CD4-positive, alpha-beta T cell (primary cell): ENCODE results near the gene PTGES3L. TPM values are rescaled to one million over a fixed set of nuclear protein-coding genes. Genes with fewer than 3 reads are reported as not detected.

Source experiments
- ATAC-seq: fragments of 200-7000 bp; cut with Tn5 transposase; one replicate; pipeline ENCODE4 v1.10.0; 2022; ENCODE audit warnings: mild to moderate bottlenecking; ENCODE audit not compliant: poor library complexity
- CTCF ChIA-PET: fragments of 350-600 bp; sonication (Branson Sonifier 250); formaldehyde crosslinking; loops from one replicate; lab custom pipeline; 2021; ENCODE audit warnings: antibody characterized with exemption, inconsistent platforms; lab: Charles Lee
- POLR2A ChIA-PET: fragments of 350-600 bp; sonication (Branson Sonifier 250); formaldehyde crosslinking; loops from one replicate; lab custom pipeline; 2021; ENCODE audit warnings: antibody characterized with exemption, inconsistent platforms; lab: Charles Lee
- DNase-seq, 14 experiments: peaks; one replicate each; pipeline ENCODE4 v3.0.0-alpha.2; 2013 to 2020; ENCODE audit warnings: mixed read lengths in 2 of 14
- H3K27ac ChIP-seq, 2 donors: one replicate each; pipeline versions ENCODE4 v1.5.1 to v1.7.0; 2013; ENCODE audit warnings: low read length in 2 of 2, low read depth in 1 of 2, mild to moderate bottlenecking in 1 of 2
- H3K27me3 ChIP-seq, 2 experiments: 1 replicate in 1 of 2; 2 replicates in 1 of 2; pipeline versions ENCODE4 v1.6.1 to v1.7.0; 2013; ENCODE audit warnings: low read length in 2 of 2, control low read depth in 1 of 2, mild to moderate bottlenecking in 1 of 2, moderate library complexity in 1 of 2; ENCODE audit not compliant: insufficient read depth in 2 of 2, control insufficient read depth in 1 of 2
- H3K36me3 ChIP-seq: one replicate; pipeline ENCODE4 v1.6.1; 2013; ENCODE audit warnings: low read length, control low read depth; ENCODE audit not compliant: insufficient read depth
- H3K4me1 ChIP-seq: one replicate; pipeline ENCODE4 v1.6.1; 2013; ENCODE audit warnings: low read length, control low read depth; ENCODE audit not compliant: insufficient read depth
- H3K4me3 ChIP-seq: one replicate; pipeline ENCODE4 v1.5.1; 2013; ENCODE audit warnings: mild to moderate bottlenecking, low read length, moderate library complexity
- H3K9me3 ChIP-seq, 2 experiments: 1 replicate in 1 of 2; 2 replicates in 1 of 2; pipeline versions ENCODE4 v1.6.1 to v1.7.0; 2013; ENCODE audit warnings: low read length in 2 of 2, mild to moderate bottlenecking in 2 of 2, control low read depth in 1 of 2, moderate library complexity in 1 of 2; ENCODE audit not compliant: control insufficient read depth in 1 of 2, insufficient read depth in 1 of 2
- H3K27ac Mint-ChIP-seq: one replicate; pipeline ENCODE4 v1.8.0; 2020; ENCODE audit warnings: mixed read lengths
- H3K27me3 Mint-ChIP-seq: one replicate; pipeline ENCODE4 v1.8.0; 2021; ENCODE audit warnings: mixed read lengths
- H3K36me3 Mint-ChIP-seq: one replicate; pipeline ENCODE4 v1.8.0; 2021; ENCODE audit warnings: low read depth, mixed read lengths
- H3K4me1 Mint-ChIP-seq: one replicate; pipeline ENCODE4 v1.8.0; 2021; ENCODE audit warnings: low read depth, mixed read lengths
- H3K4me3 Mint-ChIP-seq: one replicate; pipeline ENCODE4 v1.8.0; 2020; ENCODE audit warnings: mild to moderate bottlenecking, mixed read lengths
- H3K9me3 Mint-ChIP-seq: one replicate; pipeline ENCODE4 v1.8.0; 2020; ENCODE audit warnings: mixed read lengths
- intact Hi-C, 2 experiments: fragments of 100-400 bp; cut with DNase I in 1 of 2; cut with micrococcal nuclease in 1 of 2; formaldehyde crosslinking; loops; one replicate each; pipeline versions ENCODE4 v1.15.1 to v1.9.0; 2023 to 2025; cut with DNase I, micrococcal nuclease
- total RNA-seq, 174 experiments: library from RNA in 2 of 174; stranded (reverse) in 2 of 174; gene quantifications; one replicate each; pipeline ENCODE4 v1.2.3 and lab custom pipeline; 2021 to 2026
- TF ChIP-seq, protein P1 (sequence below): fragments of 200-600 bp; IDR thresholded peaks from one replicate; pipeline ENCODE4 v1.8.0; 2022; ENCODE audit warnings: antibody characterized with exemption, mild to moderate bottlenecking

Gene PTGES3L
- total RNA-seq, 2 experiments from 2014 or later: 0.20 TPM; not detected in 1

DNA sequence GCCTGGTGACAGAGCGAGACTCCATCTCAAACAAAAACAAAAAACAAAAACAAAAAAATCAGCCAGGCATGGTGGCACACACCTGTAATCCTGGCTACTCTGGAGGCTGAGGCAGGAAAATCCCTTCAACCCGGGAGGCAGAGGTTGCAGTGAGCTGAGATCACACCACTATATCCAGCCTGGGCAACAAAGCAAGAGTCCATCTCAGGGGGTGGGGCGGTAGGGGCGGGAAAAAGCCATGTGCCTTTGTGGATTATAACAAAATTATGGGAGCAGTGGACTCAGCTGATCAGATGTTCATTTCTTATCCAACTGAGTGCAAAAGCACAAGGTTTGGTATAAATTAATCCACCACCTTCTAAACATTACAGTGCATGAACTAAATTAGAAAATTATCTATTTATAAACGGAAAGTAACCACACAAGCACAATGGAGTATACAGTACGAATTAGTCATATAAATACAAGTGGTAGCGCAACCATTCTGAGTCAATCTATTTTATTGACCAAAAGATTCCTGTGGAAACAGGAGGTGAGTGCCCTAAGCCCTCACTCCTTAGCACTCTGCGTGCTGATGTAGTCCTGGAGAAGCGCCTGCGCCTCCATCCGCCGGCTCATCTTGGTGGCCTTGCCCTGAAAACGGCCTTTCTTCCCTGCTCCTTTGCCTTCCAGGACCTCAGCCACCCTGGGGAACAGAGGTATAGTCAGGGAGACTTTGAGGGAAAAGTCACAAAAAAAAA lies 29.7 kb downstream of the PTGES3L start:
- Mint-ChIP-seq H3K9me3 (no peaks in the 10 kb centered on the region), H3K4me3 (no peak overlapping the region), H3K4me1 (no peaks in the 10 kb centered on the region), H3K36me3 (peaks cover 60% of the 10 kb centered on the region), H3K27me3 (no peaks in the 10 kb centered on the region), H3K27ac (no peak overlapping the region)
- POLR2A ChIA-PET: no interaction called here
- H3K4me1 ChIP-seq: no peaks in the 10 kb centered on the region
- no peaks in the 10 kb centered on the region for H3K9me3 ChIP-seq
- H3K27ac ChIP-seq: no peak overlapping the region
- H3K27me3 ChIP-seq: no peaks in the 10 kb centered on the region
- ATAC-seq (no peak), DNase-seq (no peak)
- intact Hi-C loops: no loop called here
- TF ChIP-seq, protein P1, sequence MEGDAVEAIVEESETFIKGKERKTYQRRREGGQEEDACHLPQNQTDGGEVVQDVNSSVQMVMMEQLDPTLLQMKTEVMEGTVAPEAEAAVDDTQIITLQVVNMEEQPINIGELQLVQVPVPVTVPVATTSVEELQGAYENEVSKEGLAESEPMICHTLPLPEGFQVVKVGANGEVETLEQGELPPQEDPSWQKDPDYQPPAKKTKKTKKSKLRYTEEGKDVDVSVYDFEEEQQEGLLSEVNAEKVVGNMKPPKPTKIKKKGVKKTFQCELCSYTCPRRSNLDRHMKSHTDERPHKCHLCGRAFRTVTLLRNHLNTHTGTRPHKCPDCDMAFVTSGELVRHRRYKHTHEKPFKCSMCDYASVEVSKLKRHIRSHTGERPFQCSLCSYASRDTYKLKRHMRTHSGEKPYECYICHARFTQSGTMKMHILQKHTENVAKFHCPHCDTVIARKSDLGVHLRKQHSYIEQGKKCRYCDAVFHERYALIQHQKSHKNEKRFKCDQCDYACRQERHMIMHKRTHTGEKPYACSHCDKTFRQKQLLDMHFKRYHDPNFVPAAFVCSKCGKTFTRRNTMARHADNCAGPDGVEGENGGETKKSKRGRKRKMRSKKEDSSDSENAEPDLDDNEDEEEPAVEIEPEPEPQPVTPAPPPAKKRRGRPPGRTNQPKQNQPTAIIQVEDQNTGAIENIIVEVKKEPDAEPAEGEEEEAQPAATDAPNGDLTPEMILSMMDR: no peak
- no peak overlapping the region for H3K4me3 ChIP-seq
- peaks cover 47% of the 10 kb centered on the region for H3K36me3 ChIP-seq
- CTCF ChIA-PET: no interaction called here

DNA sequence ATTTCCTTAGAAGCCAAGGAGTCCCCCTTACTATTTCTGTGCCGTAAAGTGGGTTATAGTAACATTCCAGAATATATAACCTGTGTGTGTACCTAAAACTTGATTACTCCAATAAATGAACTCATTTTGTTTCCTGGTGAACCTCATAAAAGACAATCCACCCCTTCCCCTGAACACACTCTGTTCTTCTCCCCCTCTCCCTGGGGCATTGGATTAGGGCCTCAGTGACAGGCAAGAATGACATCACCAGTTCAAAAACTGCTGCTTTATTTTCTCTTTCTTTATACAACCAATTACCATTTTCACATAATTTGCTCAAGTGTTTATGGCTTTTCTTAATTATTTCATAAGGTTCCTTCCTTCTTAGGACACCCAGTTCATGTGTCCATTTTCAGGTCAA lies 33.1 kb downstream of the PTGES3L start:
- ChIA-PET POLR2A (no interaction called here), CTCF (no interaction called here)
- Histone ChIP-seq H3K4me1 (no peaks in the 10 kb centered on the region), H3K36me3 (peaks cover 18% of the 10 kb centered on the region), H3K4me3 (no peak overlapping the region), H3K27me3 (no peaks in the 10 kb centered on the region), H3K9me3 (no peaks in the 10 kb centered on the region), H3K27ac (no peak overlapping the region)
- H3K27ac Mint-ChIP-seq: no peak overlapping the region
- no peaks in the 10 kb centered on the region for H3K9me3 Mint-ChIP-seq
- no peak for DNase-seq
- intact Hi-C loops: no loop called here
- ATAC-seq: no peak
- H3K4me3 Mint-ChIP-seq: no peak overlapping the region
- TF ChIP-seq, protein P1: no peak
- H3K4me1 Mint-ChIP-seq: no peaks in the 10 kb centered on the region
- H3K36me3 Mint-ChIP-seq: peaks cover 29% of the 10 kb centered on the region
- no peaks in the 10 kb centered on the region for H3K27me3 Mint-ChIP-seq

DNA sequence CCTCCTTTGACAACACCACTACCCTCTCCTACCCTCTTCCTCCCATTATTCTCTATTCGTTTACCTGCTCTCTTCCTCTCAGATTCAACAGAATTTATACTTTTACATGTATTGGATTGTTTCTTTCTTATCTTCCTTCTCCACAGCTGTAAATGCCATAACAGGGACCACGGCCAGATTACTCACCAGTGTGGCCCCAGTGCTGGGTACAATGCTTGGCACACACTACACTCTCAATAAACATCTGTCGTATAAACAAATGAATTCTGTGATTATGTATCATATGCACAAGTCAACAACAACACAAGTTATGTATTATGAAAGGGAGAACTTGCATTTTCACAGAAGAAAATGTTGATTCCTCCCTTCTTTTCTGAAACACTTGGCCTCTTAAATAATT lies 35.7 kb downstream of the PTGES3L start:
- no peak overlapping the region for H3K4me3 Mint-ChIP-seq
- ATAC-seq (no peak), DNase-seq (no peak)
- no peak overlapping the region for H3K27ac ChIP-seq
- POLR2A ChIA-PET: no interaction called here
- no peak overlapping the region for H3K4me3 ChIP-seq
- H3K27ac Mint-ChIP-seq: no peak overlapping the region
- no peaks in the 10 kb centered on the region for H3K4me1 ChIP-seq
- H3K27me3 Mint-ChIP-seq: no peaks in the 10 kb centered on the region
- H3K9me3 ChIP-seq: no peaks in the 10 kb centered on the region
- no peaks in the 10 kb centered on the region for H3K9me3 Mint-ChIP-seq
- no peaks in the 10 kb centered on the region for H3K27me3 ChIP-seq
- H3K36me3 Mint-ChIP-seq: peaks cover 4% of the 10 kb centered on the region
- peaks cover 4% of the 10 kb centered on the region for H3K36me3 ChIP-seq
- TF ChIP-seq, protein P1: no peak
- intact Hi-C loops: no loop called here
- CTCF ChIA-PET: interaction anchor here (0.6 kb wide), 1 partner anchor 568 kb away, joined by 3 read pairs; no protein-coding TSS in a partner anchor
- H3K4me1 Mint-ChIP-seq: no peaks in the 10 kb centered on the region
